Thoracic aorta (tissue), 2 donors: ENCODE measurements around the gene TPRX1. TPM values are rescaled to one million over a fixed set of nuclear protein-coding genes. Genes with fewer than 3 reads are reported as not detected.
A peak's percentile ranks its signal among the peaks of the same experiment; 100 is the strongest.
"Not testable (repeated sequence)": the region's sequence is repeated elsewhere in the genome, so short reads cannot be mapped to it uniquely, and the experiment has no call there.

Source experiments
- ATAC-seq: fragments of 150-250 bp; one replicate; pipeline ENCODE4 v1.8.0; 2017; ENCODE audit warnings: low read depth; ENCODE audit not compliant: insufficient number of reproducible peaks, low FRiP score
- DNase-seq: peaks from one replicate; pipeline ENCODE4 v3.0.0-alpha.2; 2020; ENCODE audit warnings: low spot score
- H3K27ac ChIP-seq, 2 donors: fragments of 200-600 bp; sonication (generic); 1 replicate in 1 of 2; 2 replicates in 1 of 2; pipeline ENCODE4 v1.5.1; 2016; ENCODE audit warnings: mild to moderate bottlenecking in 2 of 2, moderate library complexity in 2 of 2
- H3K27me3 ChIP-seq: fragments of 200-600 bp; sonication (generic); replicated peaks from 2 replicates; pipeline ENCODE4 v1.6.0; 2016; ENCODE audit warnings: mild to moderate bottlenecking; ENCODE audit not compliant: insufficient read depth
- H3K36me3 ChIP-seq: fragments of 200-600 bp; sonication (generic); one replicate; pipeline ENCODE4 v1.5.1; 2016
- H3K4me1 ChIP-seq, 2 donors: fragments of 200-600 bp; sonication (generic); 1 replicate in 1 of 2; 2 replicates in 1 of 2; pipeline versions ENCODE4 v1.5.1 to v1.6.0; 2016; ENCODE audit warnings: low read depth in 2 of 2, mild to moderate bottlenecking in 1 of 2; ENCODE audit not compliant: control insufficient read depth in 1 of 2
- H3K4me3 ChIP-seq: fragments of 200-600 bp; sonication (generic); 2 replicates; pipeline ENCODE4 v1.5.1; 2016; ENCODE audit warnings: mild to moderate bottlenecking
- H3K9me3 ChIP-seq: fragments of 200-600 bp; sonication (generic); 2 replicates; pipeline ENCODE4 v1.5.1; 2016
- CTCF ChIP-seq: fragments of 200-600 bp; sonication (generic); IDR thresholded peaks from one replicate; pipeline ENCODE4 v1.5.1; 2019; ENCODE audit warnings: antibody characterized with exemption
- total RNA-seq, 2 donors: library from RNA; depleted of rRNA; stranded (reverse); fragments of >200 nt; gene quantifications; one replicate each; pipeline versions ENCODE4 v1.1.0 to v1.2.3, GENCODE V29; 2016

Gene TPRX1
- total RNA-seq, 2 donors from 2014 or later: not detected

GRCh38 chr19:47766359-47766620, 38.1 kb downstream of the TPRX1 start:
- no peak for ATAC-seq

GRCh38 chr19:47765523-47766358, 38.6 kb downstream of the TPRX1 start:
- H3K36me3 ChIP-seq: no peaks in the 10 kb centered on the region
- H3K4me3 ChIP-seq: no peak overlapping the region
- no peak overlapping the region for H3K27ac ChIP-seq
- H3K9me3 ChIP-seq: no peaks in the 10 kb centered on the region
- DNase-seq (no peak), ATAC-seq (no peak)
- H3K4me1 ChIP-seq: no peaks in the 10 kb centered on the region
- H3K27me3 ChIP-seq: no peaks in the 10 kb centered on the region
- TF ChIP-seq CTCF: peak; percentile 79

More at GRCh38 chr19:47766359-47766620, 38.1 kb downstream of the TPRX1 start:
- Histone ChIP-seq H3K4me1 (no peaks in the 10 kb centered on the region), H3K27ac (no peak overlapping the region), H3K4me3 (no peak overlapping the region), H3K27me3 (no peaks in the 10 kb centered on the region), H3K9me3 (no peaks in the 10 kb centered on the region), H3K36me3 (no peaks in the 10 kb centered on the region)
- no peak for TF ChIP-seq CTCF
- DNase-seq: no peak

- DNase-seq, H3K4me3 ChIP-seq, H3K27ac ChIP-seq, ATAC-seq, H3K27me3 ChIP-seq, H3K4me1 ChIP-seq, H3K36me3 ChIP-seq, H3K9me3 ChIP-seq: not testable (repeated sequence)
Measured at GRCh38 chr19:47764705-47765104, 39.6 kb downstream of the TPRX1 start.

GRCh38 chr19:47762615-47763308, 41.6 kb downstream of the TPRX1 start:
- Histone ChIP-seq H3K4me1 (no peaks in the 10 kb centered on the region), H3K4me3 (no peak overlapping the region), H3K27me3 (no peaks in the 10 kb centered on the region), H3K9me3 (no peaks in the 10 kb centered on the region), H3K27ac (no peak overlapping the region), H3K36me3 (peaks cover 10% of the 10 kb centered on the region)
- ATAC-seq (no peak), DNase-seq (no peak)
- TF ChIP-seq CTCF: no peak

- no peaks in the 10 kb centered on the region for H3K9me3 ChIP-seq
- peaks cover 15% of the 10 kb centered on the region for H3K36me3 ChIP-seq
- H3K27ac ChIP-seq: no peak overlapping the region
- no peak for TF ChIP-seq CTCF
- H3K4me3 ChIP-seq: no peak overlapping the region
- no peaks in the 10 kb centered on the region for H3K4me1 ChIP-seq
- H3K27me3 ChIP-seq: no peaks in the 10 kb centered on the region
- ATAC-seq: no peak
- DNase-seq: no peak
Measured at GRCh38 chr19:47762151-47762550, 42.2 kb downstream of the TPRX1 start.
